CD4-positive, alpha-beta T cell treated with Interleukin-21 for 1 hour (primary cell): Measurements from ENCODE around the gene AP4E1.
"Not testable (repeated sequence)": the region's sequence is repeated elsewhere in the genome, so short reads cannot be mapped to it uniquely, and the experiment has no call there.

Experiments used
- DNase-seq: peaks from one replicate; pipeline ENCODE4 v3.0.0-alpha.2; 2020

The AP4E1 gene

DNA sequence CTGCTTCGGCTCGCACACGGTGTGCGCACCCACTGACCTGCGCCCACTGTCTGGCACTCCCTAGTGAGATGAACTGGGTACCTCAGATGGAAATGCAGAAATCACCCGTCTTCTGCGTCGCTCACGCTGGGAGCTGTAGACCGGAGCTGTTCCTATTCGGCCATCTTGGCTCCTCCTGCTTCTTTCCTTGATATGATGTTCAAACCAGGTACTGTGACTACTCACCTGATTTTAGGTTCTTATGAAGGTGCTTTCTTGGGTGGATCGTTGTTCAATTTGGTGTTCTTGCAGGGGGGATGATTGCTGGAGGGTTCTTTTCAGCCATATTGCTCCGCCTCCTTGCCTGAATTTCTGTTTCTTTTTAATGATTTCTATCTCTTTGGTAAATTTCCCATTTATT is 129.0 kb downstream of the AP4E1 start:
- not testable (repeated sequence) for DNase-seq

DNA sequence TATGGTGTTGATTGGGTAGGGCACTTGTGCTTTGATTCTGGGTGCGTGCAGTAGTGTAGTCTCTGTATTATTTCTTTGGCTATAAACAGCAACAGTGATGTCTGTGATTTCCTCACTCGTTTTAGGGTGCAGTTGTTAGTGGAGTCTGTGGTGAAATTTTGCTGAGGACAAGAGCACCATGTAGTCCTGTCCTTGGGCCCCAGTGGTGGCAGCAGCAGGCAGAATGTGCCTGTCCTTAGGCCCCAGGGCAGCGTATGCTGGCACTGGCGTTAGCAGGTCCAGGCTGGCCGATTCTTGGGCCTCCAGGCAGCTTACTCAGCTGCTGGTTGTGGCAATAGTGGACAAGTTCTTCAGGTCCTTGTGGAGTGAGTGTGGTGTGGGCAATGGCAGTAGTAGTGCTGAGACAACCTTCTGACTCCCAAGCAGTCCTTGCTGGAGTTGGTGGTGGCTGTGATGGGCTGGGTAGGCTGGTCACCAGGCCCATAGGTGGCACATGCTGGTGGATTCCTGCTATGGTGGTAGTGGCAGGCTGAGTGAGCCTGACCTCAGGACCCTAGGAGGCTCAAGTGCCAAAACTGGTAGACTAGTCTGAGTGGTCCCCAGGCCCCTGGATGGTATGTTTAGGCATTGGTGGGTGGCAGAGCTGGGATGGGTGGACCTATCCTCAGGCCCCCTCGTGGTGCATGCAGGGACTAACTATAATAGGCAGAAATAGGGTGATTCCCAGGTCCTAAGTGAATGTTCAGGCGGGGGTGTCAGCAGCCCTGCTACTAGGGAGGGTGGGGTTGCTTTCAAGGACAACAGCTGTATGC is 129.9 kb downstream of the AP4E1 start:
- no peak for DNase-seq

DNA sequence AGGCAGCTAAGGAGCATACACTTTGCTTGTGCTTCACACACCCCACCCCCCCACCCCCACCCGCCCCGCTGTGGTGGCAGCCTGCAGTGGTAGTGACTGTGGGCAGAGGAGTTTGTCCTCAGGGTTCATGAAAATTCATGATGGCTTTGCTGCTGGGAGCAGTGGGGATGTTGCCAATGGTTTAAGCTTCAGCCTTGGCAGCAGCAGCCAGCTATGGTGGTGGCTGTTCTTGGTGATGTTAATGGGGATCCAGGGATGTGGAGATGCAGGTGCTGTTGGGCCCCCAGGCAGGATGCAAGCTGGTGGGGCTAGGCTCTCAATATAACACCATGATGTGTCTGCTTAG is 130.5 kb downstream of the AP4E1 start:
- no peak for DNase-seq

DNA sequence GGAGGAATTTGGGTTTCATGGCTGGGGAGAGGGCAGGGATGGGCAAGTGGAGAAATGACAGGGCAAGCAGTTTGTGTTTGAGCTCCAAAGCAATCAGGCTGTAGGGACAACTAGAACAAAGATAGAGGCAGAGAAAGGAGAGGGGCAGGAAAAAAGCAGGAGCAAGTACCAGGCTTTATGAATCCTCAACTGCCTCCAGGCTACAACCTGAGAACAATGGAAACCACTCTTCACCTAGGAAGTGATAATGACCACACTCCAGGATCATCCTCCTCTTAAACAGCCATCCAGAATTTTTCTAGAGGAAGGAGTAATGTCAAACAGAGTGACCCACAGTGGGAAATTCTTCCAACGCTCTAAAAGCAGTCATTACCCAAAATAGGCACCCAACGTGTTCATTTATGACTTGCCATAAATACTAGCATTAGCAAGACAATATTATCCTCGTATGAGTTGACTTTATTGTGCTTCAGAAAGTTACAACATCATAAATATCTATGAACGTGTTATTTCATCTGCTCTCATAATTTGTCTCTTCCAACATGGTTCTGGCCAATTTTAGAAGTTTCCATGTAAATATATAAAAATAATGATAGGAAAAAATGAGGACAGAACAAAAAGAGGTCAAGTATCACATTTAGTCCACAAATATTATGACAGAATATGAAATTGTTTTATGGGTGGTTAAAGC is 135.7 kb downstream of the AP4E1 start:
- DNase-seq, result no peak

DNA sequence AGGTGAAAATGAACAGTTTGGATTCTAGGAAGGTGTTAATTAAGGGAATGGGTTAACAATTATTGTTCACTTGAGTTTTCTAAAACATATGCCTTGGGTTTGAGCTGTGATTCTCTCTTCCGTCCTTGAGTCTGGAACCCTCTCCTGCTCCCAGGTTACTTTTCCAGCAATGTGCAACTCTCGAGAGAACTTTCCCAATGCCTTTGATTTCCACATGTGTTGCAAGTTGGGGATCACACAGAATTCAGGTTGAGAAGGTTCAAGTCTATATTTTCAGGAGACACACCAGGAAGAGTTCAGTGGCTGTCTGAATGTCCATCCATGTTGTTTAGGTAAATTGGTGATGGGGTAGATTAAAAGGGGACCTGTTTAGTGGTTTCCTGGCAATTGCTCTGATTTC is 137.5 kb downstream of the AP4E1 start:
- DNase-seq, result no peak

DNA sequence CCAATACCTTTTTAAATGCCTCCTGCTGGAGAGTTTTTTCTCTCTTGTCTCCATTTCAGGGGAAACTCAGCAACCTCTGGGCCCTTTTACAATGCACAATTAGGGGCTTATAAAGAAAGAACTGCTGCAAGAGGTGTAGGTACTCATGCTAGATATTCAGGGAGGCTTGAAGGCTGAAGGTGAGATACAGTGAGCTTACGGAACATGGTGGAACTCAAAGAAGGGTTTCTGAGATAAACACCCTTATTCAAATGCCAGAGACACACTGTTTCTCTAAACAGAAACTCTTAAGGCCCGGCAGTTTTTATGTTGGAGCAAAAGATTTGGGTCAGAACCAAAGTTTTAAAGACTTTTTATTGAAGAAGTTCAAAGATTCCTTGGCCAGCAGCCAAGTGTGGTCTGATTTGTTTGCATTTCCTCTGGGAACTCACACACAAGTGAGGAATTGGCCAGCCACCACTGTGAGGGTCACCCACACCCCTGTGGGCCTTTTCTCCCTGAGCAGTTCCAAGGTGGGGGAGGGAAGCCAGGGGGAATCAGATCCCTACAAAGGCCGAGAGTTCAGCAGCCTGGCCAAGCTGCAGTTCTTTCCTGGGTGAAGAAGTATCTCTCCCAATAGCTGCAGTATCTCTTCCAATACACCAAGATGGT is 138.4 kb downstream of the AP4E1 start:
- no peak for DNase-seq

DNA sequence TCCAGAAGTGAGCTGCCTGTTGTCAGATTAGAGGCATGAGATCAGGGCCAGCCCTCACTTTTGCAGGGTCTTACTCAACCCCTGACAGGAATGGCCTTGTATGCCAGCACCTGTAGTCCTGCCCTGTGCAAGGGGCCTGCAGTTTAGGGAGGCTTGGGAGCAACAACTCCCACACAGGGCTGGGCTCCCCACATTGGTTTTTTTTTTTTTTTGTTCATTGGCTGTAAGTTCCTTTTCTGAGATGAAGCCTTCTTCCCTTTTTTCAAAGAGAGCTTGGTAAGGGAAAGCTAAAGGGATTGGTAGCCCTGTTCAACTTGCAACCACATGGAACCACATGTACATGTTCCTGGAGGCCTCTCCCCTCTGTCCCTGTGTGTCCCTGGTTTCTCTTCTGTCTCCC is 139.8 kb downstream of the AP4E1 start:
- no peak for DNase-seq

DNA sequence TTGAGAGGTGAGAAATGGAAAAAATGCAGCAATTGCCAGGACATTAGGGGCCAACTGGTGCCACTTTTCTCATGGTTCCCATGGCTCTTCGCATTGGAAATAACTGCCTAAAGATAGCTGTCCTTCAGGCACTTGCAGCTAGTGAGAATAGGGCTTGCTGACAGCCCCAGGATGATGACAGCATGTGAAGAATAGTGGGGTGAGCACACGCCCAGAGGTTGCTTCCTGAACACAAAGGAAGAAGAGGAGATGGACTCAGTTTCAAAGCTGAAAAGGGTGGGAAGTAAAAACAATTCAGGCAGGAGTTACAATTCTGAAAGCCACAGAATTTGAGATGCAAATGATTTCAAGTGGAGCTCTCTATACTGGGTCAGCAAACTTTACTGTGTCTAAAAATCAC is 140.6 kb downstream of the AP4E1 start:
- DNase-seq, result no peak

DNA sequence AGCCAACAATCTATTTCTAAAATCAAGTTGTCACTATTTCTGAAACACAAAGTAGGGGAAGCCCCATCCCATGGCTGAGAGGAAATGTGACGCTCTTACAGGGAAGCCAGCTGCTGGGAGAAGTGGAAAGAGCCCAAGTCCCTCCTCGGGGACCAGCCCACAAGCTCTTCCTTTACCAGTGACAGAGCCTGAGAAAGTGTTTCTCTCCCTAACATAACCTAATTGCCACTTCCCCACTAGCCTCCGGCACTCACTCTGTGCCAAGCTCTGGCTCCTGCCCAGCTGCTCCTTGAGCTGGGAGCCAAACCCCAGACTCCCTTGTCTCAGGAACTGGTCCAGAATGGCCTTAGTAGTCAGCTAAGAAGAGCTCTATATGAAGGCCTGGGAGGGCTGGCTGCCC is 143.3 kb downstream of the AP4E1 start:
- DNase-seq, result no peak

DNA sequence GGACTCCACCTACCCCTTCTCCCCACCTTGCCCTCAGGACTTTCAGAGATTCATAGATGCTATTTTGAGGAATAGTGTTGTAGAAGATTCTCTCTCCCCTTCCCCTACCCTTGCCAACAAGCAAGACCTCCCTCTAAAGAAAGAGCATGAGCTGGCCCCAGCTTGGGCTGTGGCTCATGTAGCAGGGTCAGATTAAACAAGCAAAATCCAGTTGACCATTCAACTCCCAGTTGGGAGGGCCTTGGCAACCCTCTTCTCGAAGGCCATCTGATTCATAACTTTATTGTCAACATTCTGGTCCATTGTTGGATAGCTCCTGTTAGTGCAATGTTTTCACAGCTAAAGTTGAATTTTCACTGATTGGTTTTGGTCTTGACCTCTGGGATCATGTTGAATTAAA is 145.1 kb downstream of the AP4E1 start:
- no peak for DNase-seq

DNA sequence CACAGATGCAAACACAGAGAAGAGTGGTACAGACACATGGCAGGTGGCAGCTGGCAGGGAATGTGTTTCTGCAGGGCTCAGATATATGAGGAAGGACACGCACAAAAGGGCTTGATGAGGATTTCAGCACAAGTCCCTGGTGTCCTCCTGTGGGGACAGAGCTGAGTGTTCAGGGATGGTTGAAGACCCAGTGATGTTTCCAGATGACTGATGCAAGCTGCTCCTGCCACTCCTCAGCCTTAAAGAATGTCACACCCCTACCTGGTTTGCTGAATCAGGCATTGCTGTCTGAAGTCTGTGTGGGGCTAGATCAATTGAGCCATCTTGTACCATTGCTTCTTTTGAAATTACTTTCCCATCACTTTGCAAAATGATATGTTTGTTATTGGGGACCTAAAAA is 146.1 kb downstream of the AP4E1 start:
- DNase-seq, result no peak
